Glutamatergic neuron (in vitro differentiated cells): ENCODE measurements around the gene SEMA3D. TPM values are rescaled to one million over a fixed set of nuclear protein-coding genes. Genes with fewer than 3 reads are reported as not detected.

Source experiments
- DNase-seq: peaks from one replicate; pipeline ENCODE4 v3.0.0; 2022
- H3K27ac Mint-ChIP-seq: one replicate; pipeline ENCODE4 v1.8.0; 2020; ENCODE audit warnings: mild to moderate bottlenecking, mixed read lengths, inconsistent platforms; ENCODE audit not compliant: unreplicated experiment
- H3K27me3 Mint-ChIP-seq: one replicate; pipeline ENCODE4 v1.8.0; 2020; ENCODE audit warnings: mild to moderate bottlenecking, moderate library complexity, mixed read lengths, inconsistent platforms; ENCODE audit not compliant: unreplicated experiment
- H3K36me3 Mint-ChIP-seq: one replicate; pipeline ENCODE4 v1.8.0; 2020; ENCODE audit warnings: mild to moderate bottlenecking, mixed read lengths, inconsistent platforms; ENCODE audit not compliant: unreplicated experiment
- H3K4me1 Mint-ChIP-seq: one replicate; pipeline ENCODE4 v1.8.0; 2020; ENCODE audit warnings: mild to moderate bottlenecking, low read depth, mixed read lengths, inconsistent platforms; ENCODE audit not compliant: unreplicated experiment
- H3K4me3 Mint-ChIP-seq: one replicate; pipeline ENCODE4 v1.8.0; 2020; ENCODE audit warnings: mild to moderate bottlenecking, mixed read lengths, inconsistent platforms; ENCODE audit not compliant: unreplicated experiment
- H3K9me3 Mint-ChIP-seq: one replicate; pipeline ENCODE4 v1.8.0; 2020; ENCODE audit warnings: mild to moderate bottlenecking, moderate library complexity, mixed read lengths, inconsistent platforms; ENCODE audit not compliant: unreplicated experiment
- CTCF ChIP-seq: fragments of 200-600 bp; sonication (generic); IDR thresholded peaks from one replicate; pipeline ENCODE4 v1.5.0; 2021; ENCODE audit not compliant: partially characterized antibody, unreplicated experiment
- total RNA-seq: library from RNA; stranded (reverse); fragmentation: NEBNext Ultra II Directional; extraction: Animal tissue kit (Norgen Biotek cat#: 25700); gene quantifications from one replicate; pipeline ENCODE4 v1.2.1, GENCODE V29; 2021; ENCODE audit not compliant: unreplicated experiment

The SEMA3D gene
- total RNA-seq, 1 donor from 2014 or later = 13.6 TPM

- H3K9me3 Mint-ChIP-seq = no peaks in the 10 kb centered on the region
- no peaks in the 10 kb centered on the region for H3K36me3 Mint-ChIP-seq
- TF ChIP-seq CTCF = no peak
- DNase-seq = no peak
- H3K4me3 Mint-ChIP-seq = no peak overlapping the region
- H3K4me1 Mint-ChIP-seq = no peaks in the 10 kb centered on the region
- H3K27ac Mint-ChIP-seq = no peak overlapping the region
- no peaks in the 10 kb centered on the region for H3K27me3 Mint-ChIP-seq
Observed at GRCh38 chr7:85226361-85227085, 39.7 kb upstream of the SEMA3D start.

- H3K27ac Mint-ChIP-seq = no peak overlapping the region
- no peaks in the 10 kb centered on the region for H3K9me3 Mint-ChIP-seq
- H3K4me3 Mint-ChIP-seq = no peak overlapping the region
- no peak for DNase-seq
- no peaks in the 10 kb centered on the region for H3K36me3 Mint-ChIP-seq
- no peaks in the 10 kb centered on the region for H3K4me1 Mint-ChIP-seq
- no peaks in the 10 kb centered on the region for H3K27me3 Mint-ChIP-seq
- no peak for TF ChIP-seq CTCF
Observed at GRCh38 chr7:85224171-85224570, 37.3 kb upstream of the SEMA3D start.

GRCh38 chr7:85222522-85222921 is 35.7 kb upstream of the SEMA3D start:
- TF ChIP-seq CTCF = no peak
- Mint-ChIP-seq H3K4me1 (peaks cover 4% of the 10 kb centered on the region), H3K27me3 (no peaks in the 10 kb centered on the region), H3K4me3 (no peak overlapping the region), H3K36me3 (no peaks in the 10 kb centered on the region), H3K27ac (no peak overlapping the region), H3K9me3 (no peaks in the 10 kb centered on the region)
- no peak for DNase-seq

GRCh38 chr7:85221796-85222195 is 34.9 kb upstream of the SEMA3D start:
- no peaks in the 10 kb centered on the region for H3K27me3 Mint-ChIP-seq
- peaks cover 6% of the 10 kb centered on the region for H3K4me1 Mint-ChIP-seq
- no peak for DNase-seq
- no peak overlapping the region for H3K4me3 Mint-ChIP-seq
- no peak for TF ChIP-seq CTCF
- no peaks in the 10 kb centered on the region for H3K9me3 Mint-ChIP-seq
- no peak overlapping the region for H3K27ac Mint-ChIP-seq
- H3K36me3 Mint-ChIP-seq = no peaks in the 10 kb centered on the region

GRCh38 chr7:85220651-85221050 is 33.8 kb upstream of the SEMA3D start:
- Mint-ChIP-seq H3K4me1 (peaks cover 8% of the 10 kb centered on the region), H3K9me3 (no peaks in the 10 kb centered on the region), H3K27ac (no peak overlapping the region), H3K36me3 (no peaks in the 10 kb centered on the region), H3K4me3 (no peak overlapping the region), H3K27me3 (no peaks in the 10 kb centered on the region)
- TF ChIP-seq CTCF = no peak
- DNase-seq = no peak
